Fibroblast of villous mesenchyme (primary cell): ENCODE measurements around the gene GP1BB. TPM values are rescaled to one million over a fixed set of nuclear protein-coding genes. Genes with fewer than 3 reads are reported as not detected.
"Not testable (repeated sequence)": the region's sequence is repeated elsewhere in the genome, so short reads cannot be mapped to it uniquely, and the experiment has no call there.

Source experiments
- DNase-seq: peaks from one replicate; pipeline ENCODE4 v3.0.0-alpha.2; 2010; ENCODE audit warnings: low read depth
- H3K4me3 ChIP-seq: 2 replicates; pipeline ENCODE4 v1.5.1; 2011; ENCODE audit warnings: low read depth, mild to moderate bottlenecking, low read length
- total RNA-seq: library from RNA; depleted of rRNA; stranded (reverse); fragments of >200 nt; gene quantifications from 2 replicates; pipeline ENCODE4 v1.2.3, GENCODE V29; 2012
- TF ChIP-seq, protein P1 (sequence below): IDR thresholded peaks from 2 replicates; pipeline ENCODE4 v1.5.1; 2012; ENCODE audit warnings: low read depth, mild to moderate bottlenecking, low read length; ENCODE audit not compliant: insufficient read depth

Gene GP1BB
- total RNA-seq, 1 donor: 0.86 TPM

DNA sequence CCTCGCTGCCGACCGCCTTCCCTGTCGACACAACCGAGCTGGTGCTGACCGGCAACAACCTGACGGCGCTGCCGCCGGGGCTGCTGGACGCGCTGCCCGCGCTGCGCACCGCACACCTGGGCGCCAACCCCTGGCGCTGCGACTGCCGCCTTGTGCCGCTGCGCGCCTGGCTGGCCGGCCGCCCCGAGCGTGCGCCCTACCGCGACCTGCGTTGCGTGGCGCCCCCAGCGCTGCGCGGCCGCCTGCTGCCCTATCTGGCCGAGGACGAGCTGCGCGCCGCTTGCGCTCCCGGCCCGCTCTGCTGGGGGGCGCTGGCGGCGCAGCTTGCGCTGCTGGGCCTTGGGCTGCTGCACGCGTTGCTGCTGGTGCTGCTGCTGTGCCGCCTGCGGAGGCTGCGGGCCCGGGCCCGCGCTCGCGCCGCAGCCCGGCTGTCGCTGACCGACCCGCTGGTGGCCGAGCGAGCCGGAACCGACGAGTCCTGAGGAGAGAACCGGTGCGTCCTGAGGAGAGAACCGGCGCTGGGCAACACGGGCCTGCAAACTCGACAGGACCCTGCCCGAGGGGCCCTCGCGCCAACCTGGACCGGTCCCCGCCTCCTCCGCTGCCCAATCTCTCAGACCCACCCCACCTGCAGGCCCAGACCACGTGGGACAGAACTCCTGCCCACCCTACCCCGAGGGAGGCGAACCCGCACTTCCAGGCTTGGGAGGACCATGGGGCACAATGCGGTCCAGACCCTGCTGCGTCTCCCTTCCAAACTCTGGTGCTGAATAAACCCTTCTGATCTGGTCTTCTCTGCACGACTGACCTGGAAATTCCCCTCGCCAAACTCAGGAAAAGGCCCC is 866 bp downstream of the GP1BB start:
- TF ChIP-seq, protein P1, sequence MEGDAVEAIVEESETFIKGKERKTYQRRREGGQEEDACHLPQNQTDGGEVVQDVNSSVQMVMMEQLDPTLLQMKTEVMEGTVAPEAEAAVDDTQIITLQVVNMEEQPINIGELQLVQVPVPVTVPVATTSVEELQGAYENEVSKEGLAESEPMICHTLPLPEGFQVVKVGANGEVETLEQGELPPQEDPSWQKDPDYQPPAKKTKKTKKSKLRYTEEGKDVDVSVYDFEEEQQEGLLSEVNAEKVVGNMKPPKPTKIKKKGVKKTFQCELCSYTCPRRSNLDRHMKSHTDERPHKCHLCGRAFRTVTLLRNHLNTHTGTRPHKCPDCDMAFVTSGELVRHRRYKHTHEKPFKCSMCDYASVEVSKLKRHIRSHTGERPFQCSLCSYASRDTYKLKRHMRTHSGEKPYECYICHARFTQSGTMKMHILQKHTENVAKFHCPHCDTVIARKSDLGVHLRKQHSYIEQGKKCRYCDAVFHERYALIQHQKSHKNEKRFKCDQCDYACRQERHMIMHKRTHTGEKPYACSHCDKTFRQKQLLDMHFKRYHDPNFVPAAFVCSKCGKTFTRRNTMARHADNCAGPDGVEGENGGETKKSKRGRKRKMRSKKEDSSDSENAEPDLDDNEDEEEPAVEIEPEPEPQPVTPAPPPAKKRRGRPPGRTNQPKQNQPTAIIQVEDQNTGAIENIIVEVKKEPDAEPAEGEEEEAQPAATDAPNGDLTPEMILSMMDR: no peak
- H3K4me3 ChIP-seq: no peak overlapping the region
- DNase-seq: peak; percentile 19

DNA sequence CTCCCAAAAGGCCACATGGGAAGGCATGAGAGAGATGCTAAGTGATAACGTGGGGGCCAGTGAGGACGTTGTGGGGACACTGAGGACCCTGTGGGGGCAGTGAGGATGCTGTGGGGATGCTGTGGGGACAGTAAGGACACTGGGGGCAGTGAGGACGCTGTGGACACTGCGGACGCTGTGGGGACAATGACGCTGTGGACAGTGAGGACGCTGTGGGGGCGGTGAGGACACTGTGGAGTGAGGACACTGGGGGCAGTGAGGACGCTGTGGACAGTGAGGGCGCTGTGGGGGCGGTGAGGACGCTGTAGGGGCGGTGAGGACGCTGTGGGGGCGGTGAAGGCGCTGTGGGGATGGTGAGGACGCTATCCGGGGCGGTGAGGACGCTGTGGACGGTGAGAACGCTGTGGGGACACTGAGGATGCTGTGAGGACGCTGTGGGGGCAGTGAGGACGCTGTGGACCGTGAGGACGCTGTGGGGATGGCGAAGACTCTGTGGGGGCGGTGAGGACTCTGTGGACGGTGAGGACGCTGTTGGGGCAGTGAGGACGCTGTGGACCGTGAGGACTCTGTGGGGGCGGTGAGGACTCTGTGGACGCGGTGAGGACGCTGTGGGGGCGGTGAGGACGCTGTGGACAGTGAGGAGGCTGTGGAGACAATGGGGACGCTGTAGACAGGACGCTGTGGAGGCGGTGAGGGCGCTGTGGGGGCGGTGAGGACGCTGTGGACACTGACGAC is 1.8 kb downstream of the GP1BB start:
- no peak overlapping the region for H3K4me3 ChIP-seq
- TF ChIP-seq, protein P1: no peak
- DNase-seq: no peak

DNA sequence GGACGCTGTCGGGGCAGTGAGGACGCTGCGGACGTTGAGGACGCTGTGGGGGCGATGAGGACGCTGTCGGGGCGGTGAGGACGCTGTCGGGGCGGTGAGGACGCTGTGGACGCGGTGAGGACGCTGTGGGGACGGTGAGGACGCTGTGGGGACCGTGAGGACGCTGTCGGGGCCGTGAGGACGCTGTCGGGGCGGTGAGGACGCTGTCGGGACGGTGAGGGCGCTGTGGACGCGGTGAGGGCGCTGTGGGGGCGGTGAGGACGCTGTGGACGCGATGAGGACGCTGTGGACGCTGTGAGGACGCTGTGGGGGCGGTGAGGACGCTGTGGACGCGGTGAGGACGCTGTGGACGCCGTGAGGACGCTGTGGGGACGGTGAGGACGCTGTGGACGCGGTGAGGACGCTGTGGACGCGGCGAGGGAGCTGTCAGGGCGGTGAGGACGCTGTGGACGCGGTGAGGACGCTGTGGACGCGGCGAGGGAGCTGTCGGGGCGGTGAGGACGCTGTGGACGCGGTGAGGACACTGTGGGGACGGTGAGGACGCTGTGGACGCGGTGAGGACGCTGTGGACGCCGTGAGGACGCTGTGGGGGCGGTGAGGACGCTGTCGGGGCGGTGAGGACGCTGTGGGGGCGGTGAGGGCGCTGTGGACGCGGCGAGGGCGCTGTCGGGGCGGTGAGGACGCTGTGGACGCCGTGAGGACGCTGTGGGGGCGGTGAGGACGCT is 2.9 kb downstream of the GP1BB start:
- DNase-seq, H3K4me3 ChIP-seq: not testable (repeated sequence)

DNA sequence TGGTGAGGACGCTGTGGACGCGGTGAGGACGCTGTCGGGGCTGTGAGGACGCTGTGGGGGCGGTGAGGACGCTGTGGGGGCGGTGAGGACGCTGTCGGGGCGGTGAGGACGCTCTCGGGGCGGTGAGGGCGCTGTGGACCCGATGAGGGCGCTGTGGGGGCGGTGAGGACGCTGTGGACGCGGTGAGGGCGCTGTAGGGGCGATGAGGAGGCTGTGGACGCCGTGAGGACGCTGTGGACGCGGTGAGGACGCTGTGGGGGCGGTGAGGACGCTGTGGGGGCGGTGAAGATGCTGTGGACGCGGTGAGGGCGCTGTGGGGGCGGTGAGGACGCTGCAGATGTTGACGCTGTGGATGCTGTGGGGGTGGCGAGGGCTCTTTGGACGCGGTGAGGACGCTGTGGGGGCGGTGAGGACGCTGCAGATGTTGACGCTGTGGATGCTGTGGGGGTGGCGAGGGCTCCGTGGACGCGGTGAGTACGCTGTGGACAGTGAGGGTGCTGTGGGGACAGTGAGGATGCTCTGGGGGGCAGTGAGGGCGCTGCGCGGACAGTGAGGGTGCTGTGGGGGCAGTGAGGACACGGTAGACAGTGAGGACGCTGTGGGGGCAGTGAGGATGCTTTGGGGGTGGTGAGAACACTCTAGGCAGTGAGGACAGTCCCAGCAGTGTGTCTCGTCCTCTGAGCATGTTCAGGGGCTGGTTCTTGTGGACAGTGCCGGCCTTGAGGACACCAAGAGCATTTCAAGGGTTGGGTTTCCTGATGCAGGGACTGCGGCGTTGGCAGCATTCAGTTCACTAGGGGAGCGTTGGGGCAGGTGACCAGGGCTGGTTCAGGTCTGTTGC is 4.2 kb downstream of the GP1BB start:
- TF ChIP-seq, protein P1: no peak
- H3K4me3 ChIP-seq: no peak overlapping the region
- DNase-seq: no peak

DNA sequence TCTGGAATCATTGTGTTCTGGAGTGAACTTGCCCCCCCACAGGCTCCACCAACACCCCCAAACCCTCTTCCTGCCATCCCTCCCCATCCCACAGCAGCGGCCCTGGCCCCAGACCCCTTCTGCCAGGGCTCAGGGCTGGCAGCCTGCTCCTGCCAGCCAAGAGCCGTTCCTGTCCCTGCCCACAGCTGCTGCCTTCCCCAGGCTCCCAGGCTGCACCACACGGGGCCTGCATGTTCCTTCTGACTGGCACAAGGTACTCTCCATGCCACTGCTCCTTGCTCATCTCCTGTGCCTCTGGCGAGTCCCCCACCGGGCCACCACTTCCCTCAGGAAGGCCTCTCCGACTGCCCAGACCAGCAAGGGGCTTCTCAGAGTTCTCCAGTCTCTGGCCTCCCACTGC is 4.9 kb downstream of the GP1BB start:
- no peak overlapping the region for H3K4me3 ChIP-seq
- no peak for DNase-seq
- TF ChIP-seq, protein P1: no peak

DNA sequence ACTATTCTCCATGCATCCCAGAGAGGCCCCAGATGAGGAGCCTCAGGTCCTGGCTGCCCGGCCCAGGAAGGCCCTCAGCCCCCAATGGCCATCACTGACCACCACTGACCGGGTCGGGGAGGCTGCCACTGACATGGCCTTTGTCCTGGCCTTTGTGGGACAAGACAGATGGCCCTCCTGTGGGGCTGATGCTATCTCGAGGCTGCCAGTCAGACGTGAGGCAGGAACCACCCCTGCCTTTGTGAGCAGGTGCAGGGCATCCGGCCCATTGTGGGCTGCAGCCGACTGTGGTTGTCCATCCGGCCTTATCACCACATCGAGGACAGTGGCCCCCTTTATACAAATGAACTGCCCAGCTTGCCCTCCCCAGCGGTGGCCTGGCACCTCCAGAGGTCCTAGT is 5.5 kb downstream of the GP1BB start:
- DNase-seq: no peak
- H3K4me3 ChIP-seq: no peak overlapping the region
- TF ChIP-seq, protein P1: no peak
